ENCODE data around the gene POLR3GL. TPM values are rescaled to one million over a fixed set of nuclear protein-coding genes. Genes with fewer than 3 reads are reported as not detected.

Gene POLR3GL
- total RNA-seq, 2 experiments from 2014 or later: 12.9 to 14.4 TPM

Other genes starting within 250 kb of the POLR3GL start
- 1 to 10 TPM; 3.2 to 3.6 TPM for gene CD160, start 245.2 kb upstream of the POLR3GL start, total RNA-seq
- gene RNF115, start 140.6 kb upstream of the POLR3GL start, total RNA-seq: 10 to 100 TPM; 16.4 TPM
- 10 to 100 TPM; 22.1 to 25.8 TPM for gene POLR3C, start 140.5 kb upstream of the POLR3GL start, total RNA-seq
- 1 to 10 TPM; 1.4 TPM for gene NUDT17, start 119.1 kb upstream of the POLR3GL start, total RNA-seq
- 10 to 100 TPM; 16.3 to 16.6 TPM for gene PIAS3, start 105.6 kb upstream of the POLR3GL start, total RNA-seq
- gene ANKRD35, start 78.8 kb upstream of the POLR3GL start, total RNA-seq: not detected
- gene ITGA10, start 54.6 kb upstream of the POLR3GL start, total RNA-seq: 1 to 10 TPM in 1 of 2 experiments, under 1 TPM in 1; 0.53 to 1.1 TPM
- 10 to 100 TPM; 11.8 TPM for gene PEX11B, start 46.0 kb upstream of the POLR3GL start, total RNA-seq
- gene RBM8A, start 37.2 kb upstream of the POLR3GL start, total RNA-seq: 100 to 1,000 TPM; 180 to 187 TPM
- gene LIX1L, start 6.7 kb upstream of the POLR3GL start, total RNA-seq: 10 to 100 TPM; 14.7 to 16.4 TPM
- gene ANKRD34A, start 115 bp upstream of the POLR3GL start, total RNA-seq: under 1 TPM; 0.42 to 0.62 TPM
- 100 to 1,000 TPM; 627 to 652 TPM for gene TXNIP, start 31.9 kb downstream of the POLR3GL start, total RNA-seq
- gene HJV, start 57.0 kb downstream of the POLR3GL start, total RNA-seq: not detected
- gene NBPF10, start 180.1 kb downstream of the POLR3GL start, total RNA-seq: 1 to 10 TPM; 1.8 to 1.9 TPM